MM.1S (cell line): ENCODE data around the gene DCUN1D3.
"Not testable (repeated sequence)": the region's sequence is repeated elsewhere in the genome, so short reads cannot be mapped to it uniquely, and the experiment has no call there.

Experiments
- DNase-seq: peaks from one replicate; pipeline ENCODE4 v3.0.0-alpha.2; 2015
- H2AFZ ChIP-seq: fragments of 300-600 bp; sonication (generic); 2 replicates; pipeline ENCODE4 v1.6.0; 2016; ENCODE audit warnings: antibody characterized with exemption, low read length
- H3F3A ChIP-seq: fragments of 300-600 bp; sonication (generic); 2 replicates; pipeline ENCODE4 v1.6.1; 2016; ENCODE audit warnings: mild to moderate bottlenecking, antibody characterized with exemption, low read length, moderate library complexity, mixed read lengths; ENCODE audit not compliant: insufficient read depth
- H3K27ac ChIP-seq: fragments of 300-600 bp; sonication (generic); 2 replicates; pipeline ENCODE4 v1.5.1; 2016; ENCODE audit warnings: mild to moderate bottlenecking, low read length
- H3K27me3 ChIP-seq: fragments of 300-600 bp; sonication (generic); replicated peaks from 2 replicates; pipeline ENCODE4 v1.6.0; 2016; ENCODE audit warnings: low read length; ENCODE audit not compliant: insufficient read depth
- H3K36me3 ChIP-seq: fragments of 300-600 bp; sonication (generic); replicated peaks from 2 replicates; pipeline ENCODE4 v1.6.1; 2016; ENCODE audit warnings: mild to moderate bottlenecking, low read length, mixed read lengths; ENCODE audit not compliant: insufficient read depth
- H3K4me1 ChIP-seq: fragments of 300-600 bp; sonication (generic); 2 replicates; pipeline ENCODE4 v1.6.1; 2016; ENCODE audit warnings: low read length, mixed read lengths
- H3K4me2 ChIP-seq: fragments of 300-600 bp; sonication (generic); 2 replicates; pipeline ENCODE4 v1.6.0; 2016; ENCODE audit warnings: low read depth, low read length
- H3K4me3 ChIP-seq: fragments of 300-600 bp; sonication (generic); 2 replicates; pipeline ENCODE4 v1.5.1; 2016; ENCODE audit warnings: low read length, mixed read lengths
- H3K79me2 ChIP-seq: fragments of 300-600 bp; sonication (generic); 2 replicates; pipeline ENCODE4 v1.6.1; 2016; ENCODE audit warnings: mixed run types, low read length, mixed read lengths
- H3K9ac ChIP-seq: fragments of 300-600 bp; sonication (generic); 2 replicates; pipeline ENCODE4 v1.6.1; 2016; ENCODE audit warnings: low read length, mixed read lengths
- H3K9me2 ChIP-seq: fragments of 300-600 bp; sonication (generic); replicated peaks from 2 replicates; pipeline ENCODE4 v1.6.1; 2016; ENCODE audit warnings: mild to moderate bottlenecking, low read length, mixed read lengths; ENCODE audit not compliant: insufficient read depth
- H3K9me3 ChIP-seq: fragments of 300-600 bp; sonication (generic); replicated peaks from 2 replicates; pipeline ENCODE4 v1.6.1; 2016; ENCODE audit warnings: mild to moderate bottlenecking, low read length, mixed read lengths; ENCODE audit not compliant: insufficient read depth
- H4K20me1 ChIP-seq: fragments of 300-600 bp; sonication (generic); 2 replicates; pipeline ENCODE4 v1.6.1; 2016; ENCODE audit warnings: mild to moderate bottlenecking, low read length, moderate library complexity, mixed read lengths; ENCODE audit not compliant: insufficient read depth
- CTCF ChIP-seq: fragments of 300-600 bp; sonication (generic); IDR thresholded peaks from 2 replicates; pipeline ENCODE4 v1.5.1; 2016; ENCODE audit warnings: antibody characterized with exemption, low read length, mixed read lengths
- EZH2 ChIP-seq: fragments of 300-600 bp; sonication (generic); optimal IDR thresholded peaks from 2 replicates; pipeline ENCODE3; 2017; ENCODE audit warnings: low read depth, mild to moderate bottlenecking, antibody characterized with exemption, low read length, mixed read lengths
- EZH2phosphoT487 ChIP-seq: fragments of 300-600 bp; sonication (generic); IDR thresholded peaks from 2 replicates; pipeline ENCODE4 v1.6.1; 2018; ENCODE audit warnings: antibody characterized with exemption, low read length

Gene DCUN1D3

GRCh38 chr16:20862162-20862960 is 37.8 kb downstream of the DCUN1D3 start:
- Histone ChIP-seq H3K27ac (no peak overlapping the region), H2AFZ (no peak overlapping the region), H4K20me1 (no peaks in the 10 kb centered on the region), H3K9me2 (no peaks in the 10 kb centered on the region), H3K9ac (no peak overlapping the region), H3F3A (no peaks in the 10 kb centered on the region), H3K4me2 (no peak overlapping the region), H3K4me1 (no peaks in the 10 kb centered on the region), H3K36me3 (no peaks in the 10 kb centered on the region), H3K9me3 (no peaks in the 10 kb centered on the region), H3K27me3 (no peaks in the 10 kb centered on the region), H3K4me3 (no peak overlapping the region), H3K79me2 (no peaks in the 10 kb centered on the region)
- DNase-seq, result no peak
- TF ChIP-seq CTCF (no peak), EZH2phosphoT487 (no peak), EZH2 (no peak)

GRCh38 chr16:20860995-20861394 is 39.2 kb downstream of the DCUN1D3 start:
- H3K79me2 ChIP-seq, H3K4me2 ChIP-seq, H3K9me2 ChIP-seq, H3K27ac ChIP-seq, H3K9me3 ChIP-seq, DNase-seq, H4K20me1 ChIP-seq, H3K9ac ChIP-seq, H3K36me3 ChIP-seq, H3F3A ChIP-seq, H3K4me3 ChIP-seq, H3K27me3 ChIP-seq, H2AFZ ChIP-seq, H3K4me1 ChIP-seq: not testable (repeated sequence)

GRCh38 chr16:20860361-20860760 is 39.8 kb downstream of the DCUN1D3 start:
- Histone ChIP-seq H3K27me3 (no peaks in the 10 kb centered on the region), H3K79me2 (no peaks in the 10 kb centered on the region), H4K20me1 (no peaks in the 10 kb centered on the region), H3K9me2 (no peaks in the 10 kb centered on the region), H3K36me3 (no peaks in the 10 kb centered on the region), H3K4me3 (no peak overlapping the region), H3K9ac (no peak overlapping the region), H3F3A (no peaks in the 10 kb centered on the region), H3K4me1 (no peaks in the 10 kb centered on the region), H3K4me2 (no peak overlapping the region), H3K27ac (no peak overlapping the region), H3K9me3 (no peaks in the 10 kb centered on the region), H2AFZ (no peak overlapping the region)
- TF ChIP-seq CTCF (no peak), EZH2phosphoT487 (no peak), EZH2 (no peak)
- no peak for DNase-seq

GRCh38 chr16:20859699-20860098 is 40.5 kb downstream of the DCUN1D3 start:
- H2AFZ ChIP-seq, result no peak overlapping the region
- no peak for DNase-seq
- no peak for TF ChIP-seq EZH2phosphoT487
- TF ChIP-seq EZH2, result no peak
- no peak for TF ChIP-seq CTCF
- no peaks in the 10 kb centered on the region for H3F3A ChIP-seq
- H3K9me2 ChIP-seq, result no peaks in the 10 kb centered on the region
- H3K27ac ChIP-seq, result no peak overlapping the region
- H3K79me2 ChIP-seq, result no peaks in the 10 kb centered on the region
- H3K27me3 ChIP-seq, result no peaks in the 10 kb centered on the region
- H4K20me1 ChIP-seq, result no peaks in the 10 kb centered on the region
- no peak overlapping the region for H3K4me2 ChIP-seq
- no peaks in the 10 kb centered on the region for H3K4me1 ChIP-seq
- no peak overlapping the region for H3K4me3 ChIP-seq
- H3K36me3 ChIP-seq, result no peaks in the 10 kb centered on the region
- H3K9me3 ChIP-seq, result no peaks in the 10 kb centered on the region
- no peak overlapping the region for H3K9ac ChIP-seq
